IMR-90 (cell line): ENCODE results near the gene CDCA4. TPM values are rescaled to one million over a fixed set of nuclear protein-coding genes. Genes with fewer than 3 reads are reported as not detected.

Experiments
- ATAC-seq: fragments of 200-7000 bp; cut with Tn5 transposase; 2 replicates; pipeline ENCODE4 v1.9.1; 2020; ENCODE audit warnings: low read depth, mild to moderate bottlenecking, moderate library complexity
- BruUV-seq: library from RNA; stranded (reverse); fragments of 400-500 nt; replicated peaks from 2 replicates; lab custom pipeline; 2021; lab: Mats Ljungman, UMichigan
- CTCF ChIA-PET: fragments of 300-600 bp; formaldehyde crosslinking; extraction: SDS; loops from one replicate; lab custom pipeline; 2021; ENCODE audit warnings: antibody characterized with exemption; lab: Yijun Ruan, JAX
- POLR2A ChIA-PET: fragments of 300-600 bp; sonication (Branson Sonifier 250); formaldehyde crosslinking; loops from one replicate; lab custom pipeline; 2022; ENCODE audit warnings: antibody characterized with exemption; ENCODE audit not compliant: unreplicated experiment; lab: Charles Lee
- DNase-seq: peaks from one replicate; pipeline ENCODE4 v3.0.0; 2013
- H2AFZ ChIP-seq: replicated peaks from 2 replicates; pipeline ENCODE3; 2013; ENCODE audit warnings: low read length, mild to moderate bottlenecking; ENCODE audit not compliant: poor library complexity
- H2AK5ac ChIP-seq: 2 replicates; pipeline ENCODE4 v1.6.1; 2013; ENCODE audit warnings: low read depth, low read length, inconsistent platforms
- H2AK9ac ChIP-seq: replicated peaks from 2 replicates; pipeline ENCODE3; 2013; ENCODE audit warnings: mild to moderate bottlenecking, low read depth, low read length, moderate library complexity; ENCODE audit not compliant: poor library complexity
- H2BK120ac ChIP-seq: 2 replicates; pipeline ENCODE4 v1.6.1; 2013; ENCODE audit warnings: low read depth, low read length, inconsistent platforms
- H2BK15ac ChIP-seq: 3 replicates; pipeline ENCODE4 v1.6.1; 2013; ENCODE audit warnings: low read depth, low read length, inconsistent platforms
- H2BK20ac ChIP-seq: 2 replicates; pipeline ENCODE4 v1.6.1; 2013; ENCODE audit warnings: low read depth, mild to moderate bottlenecking, inconsistent platforms, low read length, moderate library complexity
- H2BK5ac ChIP-seq: 2 replicates; pipeline ENCODE4 v1.6.1; 2013; ENCODE audit warnings: mild to moderate bottlenecking, low read depth, low read length, inconsistent platforms; ENCODE audit not compliant: poor library complexity, severe bottlenecking
- H3K14ac ChIP-seq: replicated peaks from 2 replicates; pipeline ENCODE4 v1.6.1; 2013; ENCODE audit warnings: low read depth, low read length, inconsistent platforms
- H3K18ac ChIP-seq: 2 replicates; pipeline ENCODE4 v1.6.1; 2013; ENCODE audit warnings: low read depth, low read length, control low read depth
- H3K23ac ChIP-seq: 2 replicates; pipeline ENCODE4 v1.6.1; 2013; ENCODE audit warnings: low read depth, low read length, inconsistent platforms
- H3K27ac ChIP-seq: 2 replicates; pipeline ENCODE4 v1.5.1; 2013; ENCODE audit warnings: mild to moderate bottlenecking, control low read depth, low read length; ENCODE audit not compliant: insufficient read depth
- H3K27me3 ChIP-seq: 2 replicates; pipeline ENCODE4 v1.6.1; 2013; ENCODE audit warnings: low read length; ENCODE audit not compliant: control insufficient read depth, insufficient read depth
- H3K36me3 ChIP-seq: 2 replicates; pipeline ENCODE4 v1.6.1; 2013; ENCODE audit warnings: low read length, mixed read lengths; ENCODE audit not compliant: control insufficient read depth, insufficient read depth
- H3K4ac ChIP-seq: 2 replicates; pipeline ENCODE4 v1.6.1; 2013; ENCODE audit warnings: low read depth, low read length, inconsistent platforms
- H3K4me1 ChIP-seq: 2 replicates; pipeline ENCODE4 v1.6.1; 2013; ENCODE audit warnings: low read length, mixed read lengths; ENCODE audit not compliant: control insufficient read depth, insufficient read depth
- H3K4me2 ChIP-seq: 2 replicates; pipeline ENCODE4 v1.6.1; 2013; ENCODE audit warnings: low read depth, mild to moderate bottlenecking, control low read depth, low read length, moderate library complexity
- H3K4me3 ChIP-seq: 2 replicates; pipeline ENCODE4 v1.5.1; 2013; ENCODE audit warnings: low read depth, mild to moderate bottlenecking, control low read depth, low read length, moderate library complexity; ENCODE audit not compliant: insufficient read depth
- H3K56ac ChIP-seq: 2 replicates; pipeline ENCODE4 v1.6.1; 2013; ENCODE audit warnings: low read length, inconsistent platforms; ENCODE audit not compliant: insufficient read depth; ENCODE audit errors: extremely low read depth
- H3K79me1 ChIP-seq, 2 experiments: 2 replicates each; pipeline ENCODE4 v1.6.1; 2013; ENCODE audit warnings: low read length in 2 of 2, inconsistent platforms in 1 of 2, low read depth in 1 of 2
- H3K9ac ChIP-seq: 2 replicates; pipeline ENCODE4 v1.6.1; 2013; ENCODE audit warnings: low read depth, low read length, control low read depth
- H3K9me1 ChIP-seq: 2 replicates; pipeline ENCODE4 v1.6.1; 2013; ENCODE audit warnings: low read length, inconsistent platforms; ENCODE audit not compliant: insufficient read depth
- H3K9me3 ChIP-seq: 2 replicates; pipeline ENCODE4 v1.6.1; 2013; ENCODE audit warnings: low read length; ENCODE audit not compliant: control insufficient read depth, insufficient read depth
- H4K20me1 ChIP-seq: 2 replicates; pipeline ENCODE4 v1.6.1; 2013; ENCODE audit warnings: low read length, inconsistent platforms; ENCODE audit not compliant: insufficient read depth
- H4K5ac ChIP-seq: 2 replicates; pipeline ENCODE4 v1.6.1; 2013; ENCODE audit warnings: mild to moderate bottlenecking, low read depth, low read length, control low read depth
- H4K8ac ChIP-seq, 2 experiments: 2 replicates each; pipeline ENCODE4 v1.6.1; 2013; ENCODE audit warnings: low read depth in 2 of 2, low read length in 2 of 2, control low read depth in 1 of 2, inconsistent platforms in 1 of 2
- H4K91ac ChIP-seq: 2 replicates; pipeline ENCODE4 v1.6.1; 2013; ENCODE audit warnings: low read depth, low read length, inconsistent platforms; ENCODE audit not compliant: insufficient read depth
- BHLHE40 ChIP-seq: fragments of 150-350 bp; IDR thresholded peaks from 2 replicates; pipeline ENCODE4 v1.6.1; 2016; ENCODE audit warnings: mild to moderate bottlenecking, low read depth, low read length
- CTCF ChIP-seq: conservative IDR thresholded peaks from 2 replicates; pipeline ENCODE4 v1.5.1; 2012; ENCODE audit warnings: mild to moderate bottlenecking, low read depth, low read length, improper control_type of control experiment
- MAZ ChIP-seq: IDR thresholded peaks from 2 replicates; pipeline ENCODE4 v1.6.1; 2012; ENCODE audit warnings: low read depth, mild to moderate bottlenecking, low read length, improper control_type of control experiment, moderate library complexity, borderline replicate concordance
- MXI1 ChIP-seq: IDR thresholded peaks from 2 replicates; pipeline ENCODE4 v1.6.1; 2012; ENCODE audit warnings: low read depth, mild to moderate bottlenecking, low read length, moderate library complexity, borderline replicate concordance
- POLR2A ChIP-seq: IDR thresholded peaks from 2 replicates; pipeline ENCODE4 v1.6.1; 2012; ENCODE audit warnings: mild to moderate bottlenecking, low read depth, low read length
- RAD21 ChIP-seq: IDR thresholded peaks from 2 replicates; pipeline ENCODE4 v1.6.1; 2012; ENCODE audit warnings: low read length, improper control_type of control experiment
- SMC3 ChIP-seq: fragments of 150-350 bp; IDR thresholded peaks from 2 replicates; pipeline ENCODE4 v1.6.1; 2016; ENCODE audit warnings: low read depth, mild to moderate bottlenecking, antibody characterized with exemption, low read length, moderate library complexity
- USF2 ChIP-seq: fragments of 150-350 bp; IDR thresholded peaks from 2 replicates; pipeline ENCODE4 v1.6.1; 2017; ENCODE audit warnings: mild to moderate bottlenecking, antibody characterized with exemption, low read length, low read depth
- WGBS, 2 experiments: methylation state at CpG; one replicate each; pipeline versions ENCODE4 v1.1.5 to v1.1.7; 2013; ENCODE audit warnings: missing lambda C conversion rate in 2 of 2; ENCODE audit not compliant: insufficient read length in 1 of 2; ENCODE audit errors: extremely low coverage in 2 of 2; 5-methylcytosine and 5-hydroxymethylcytosine counted together
- dilution Hi-C: fragments of 300-500 bp; cut with HindIII; formaldehyde crosslinking; loops from one replicate; pipeline ENCODE4 v1.14.3; 2018; ENCODE audit warnings: low sequenced_read_pairs; ENCODE audit not compliant: unreplicated experiment
- in situ Hi-C: fragments of 300-500 bp; cut with MboI; formaldehyde crosslinking; loops from 3 replicates; pipeline ENCODE4 v1.14.3; 2019; ENCODE audit warnings: low sequenced_read_pairs, inconsistent platforms, mixed read lengths
- intact Hi-C: fragments of 100-400 bp; cut with micrococcal nuclease; formaldehyde crosslinking; loops from 2 replicates; pipeline ENCODE4 v1.10.0; 2022
- polyA plus RNA-seq, 3 experiments: library from polyadenylated mRNA; depleted of rRNA; stranded (reverse); fragments of >200 nt; gene quantifications; 2 replicates each; pipeline ENCODE4 v1.2.3, GENCODE V29; 2012; ENCODE audit warnings: low replicate concordance in 1 of 3
- total RNA-seq: library from RNA; depleted of rRNA; stranded (reverse); fragments of >200 nt; gene quantifications from 2 replicates; pipeline ENCODE4 v1.2.3, GENCODE V29; 2012

Gene CDCA4
- total and polyA plus RNA-seq, 2 of the 4 experiments (the other 2 are of a cell fraction) = 17.7 to 18.6 TPM

- CTCF ChIA-PET = interaction anchor here (0.7 to 2.2 kb wide), 11 partner anchors 9 to 150 kb away, joined by 3 to 21 read pairs (median 4); partner anchors contain the start of gene CLBA1
- intact Hi-C loops (loop anchor here (1.0 kb wide), 3 partner anchors 70 to 150 kb away; no protein-coding TSS in a partner anchor), in situ Hi-C loops (loop anchor here (5.0 kb wide), 1 partner anchor 74 kb away; no protein-coding TSS in a partner anchor), dilution Hi-C loops (no loop called here)
- no peaks in the 10 kb centered on the region for H3K9me1 ChIP-seq
- H2BK20ac ChIP-seq = no peak overlapping the region
- 1% methylated on average over 17 of the region's 42 CpGs; no CpG with 5 or more reads in 1 of the 2 experiments for WGBS, 2 experiments
- ATAC-seq (peak; percentile 99), DNase-seq (peak; percentile 74)
- no peaks in the 10 kb centered on the region for H3K79me1 ChIP-seq
- no peak overlapping the region for H4K91ac ChIP-seq
- H2AK9ac ChIP-seq = peak overlapping the region; percentile 60
- peaks cover 10% of the 10 kb centered on the region for H3K27me3 ChIP-seq
- H4K20me1 ChIP-seq = no peaks in the 10 kb centered on the region
- no peak overlapping the region; the same call in 1 of the 2 replicates for H3K56ac ChIP-seq
- no peak overlapping the region for H2AK5ac ChIP-seq
- H3K4me1 ChIP-seq = peaks cover 3% of the 10 kb centered on the region; the same call in 1 of the 2 replicates
- no peak overlapping the region for H3K23ac ChIP-seq
- no peak overlapping the region for H2BK5ac ChIP-seq
- no peak overlapping the region for H3K4ac ChIP-seq
- H2AFZ ChIP-seq = peak overlapping the region; percentile 73
- no peak overlapping the region for H3K27ac ChIP-seq
- TF ChIP-seq MXI1 (no peak), BHLHE40 (peak; percentile 19; the same call in 1 of the 2 replicates), POLR2A (peak; percentile 62), CTCF (peak; percentile 100), MAZ (peak; percentile 78), RAD21 (peak; percentile 100), SMC3 (peak; percentile 100), USF2 (no peak)
- no peak overlapping the region for H4K5ac ChIP-seq
- H3K9me3 ChIP-seq = no peaks in the 10 kb centered on the region; the same call in 1 of the 2 replicates
- peak overlapping the region; percentile 54 for H3K4me2 ChIP-seq
- H3K36me3 ChIP-seq = no peaks in the 10 kb centered on the region
- BruUV-seq = no TSS peak
- H4K8ac ChIP-seq = peak overlapping the region in 1 of 2 experiments; percentile 33; a peak in 1 of 4 replicates
- no peak overlapping the region for H2BK15ac ChIP-seq
- POLR2A ChIA-PET = no interaction called here
- H3K4me3 ChIP-seq = peak overlapping the region; percentile 3; the same call in 1 of the 2 replicates
- no peak overlapping the region for H3K14ac ChIP-seq
- H2BK120ac ChIP-seq = no peak overlapping the region
- H3K18ac ChIP-seq = no peak overlapping the region
- H3K9ac ChIP-seq = no peak overlapping the region
These were observed 24.9 kb upstream of the CDCA4 start for GRCh38 chr14:105045710-105046326.
